Chondrocyte (in vitro differentiated cells): ENCODE measurements around the gene ACSS1. TPM values are rescaled to one million over a fixed set of nuclear protein-coding genes. Genes with fewer than 3 reads are reported as not detected.

Experiments used
- DNase-seq: peaks from one replicate; pipeline ENCODE4 v3.0.0; 2021; ENCODE audit warnings: mixed read lengths, low spot score
- H3K27ac Mint-ChIP-seq: one replicate; pipeline ENCODE4 v1.8.0; 2021; ENCODE audit warnings: mild to moderate bottlenecking, moderate library complexity, mixed read lengths; ENCODE audit not compliant: unreplicated experiment
- H3K27me3 Mint-ChIP-seq: 2 replicates; pipeline ENCODE4 v1.8.0; 2021; ENCODE audit warnings: low read depth, mixed read lengths
- H3K36me3 Mint-ChIP-seq: 2 replicates; pipeline ENCODE4 v1.8.0; 2021; ENCODE audit warnings: low read depth, mixed read lengths
- H3K4me1 Mint-ChIP-seq: 2 replicates; pipeline ENCODE4 v1.8.0; 2021; ENCODE audit warnings: low read depth, mild to moderate bottlenecking, mixed read lengths
- H3K4me3 Mint-ChIP-seq: one replicate; pipeline ENCODE4 v1.8.0; 2021; ENCODE audit warnings: mild to moderate bottlenecking, moderate library complexity, mixed read lengths; ENCODE audit not compliant: unreplicated experiment
- H3K9me3 Mint-ChIP-seq: 2 replicates; pipeline ENCODE4 v1.8.0; 2021; ENCODE audit warnings: low read depth, mixed read lengths
- CTCF ChIP-seq: fragments of 200-600 bp; sonication (generic); IDR thresholded peaks from 2 replicates; pipeline ENCODE4 v1.5.0; 2021; ENCODE audit warnings: antibody characterized with exemption, mild to moderate bottlenecking, moderate library complexity
- total RNA-seq: library from RNA; stranded (reverse); gene quantifications from 3 replicates; pipeline ENCODE4 v1.2.1, GENCODE V29; 2021

ACSS1 gene
- total RNA-seq, 1 donor from 2014 or later, result 5.5 TPM

DNA sequence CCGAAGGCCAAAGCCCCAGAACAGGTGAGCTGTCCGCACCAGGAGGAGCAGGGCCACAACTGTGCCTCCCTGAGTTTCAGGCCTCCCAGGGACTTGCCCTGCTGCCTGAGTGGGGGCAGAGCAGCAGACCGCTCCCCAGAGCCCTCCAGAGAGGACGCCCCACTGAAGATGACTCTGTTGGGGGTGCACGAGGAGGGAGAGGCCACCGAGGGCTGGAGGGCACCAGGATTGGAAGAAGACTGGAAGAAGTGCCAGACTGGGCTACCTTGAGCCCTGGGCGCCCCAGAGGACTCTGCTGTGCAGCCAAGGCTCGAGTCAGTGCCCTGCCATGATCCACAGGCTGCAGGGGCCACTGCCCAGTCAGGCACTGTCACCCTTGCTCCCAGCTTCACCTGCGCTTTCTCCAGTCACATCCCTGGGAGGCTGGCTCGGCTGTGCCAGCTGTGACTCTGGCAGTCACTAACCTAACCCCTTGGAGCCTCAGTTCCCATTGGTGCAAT is 97.6 kb downstream of the ACSS1 start:
- TF ChIP-seq CTCF, result no peak
- H3K27me3 Mint-ChIP-seq, result no peaks in the 10 kb centered on the region

DNA sequence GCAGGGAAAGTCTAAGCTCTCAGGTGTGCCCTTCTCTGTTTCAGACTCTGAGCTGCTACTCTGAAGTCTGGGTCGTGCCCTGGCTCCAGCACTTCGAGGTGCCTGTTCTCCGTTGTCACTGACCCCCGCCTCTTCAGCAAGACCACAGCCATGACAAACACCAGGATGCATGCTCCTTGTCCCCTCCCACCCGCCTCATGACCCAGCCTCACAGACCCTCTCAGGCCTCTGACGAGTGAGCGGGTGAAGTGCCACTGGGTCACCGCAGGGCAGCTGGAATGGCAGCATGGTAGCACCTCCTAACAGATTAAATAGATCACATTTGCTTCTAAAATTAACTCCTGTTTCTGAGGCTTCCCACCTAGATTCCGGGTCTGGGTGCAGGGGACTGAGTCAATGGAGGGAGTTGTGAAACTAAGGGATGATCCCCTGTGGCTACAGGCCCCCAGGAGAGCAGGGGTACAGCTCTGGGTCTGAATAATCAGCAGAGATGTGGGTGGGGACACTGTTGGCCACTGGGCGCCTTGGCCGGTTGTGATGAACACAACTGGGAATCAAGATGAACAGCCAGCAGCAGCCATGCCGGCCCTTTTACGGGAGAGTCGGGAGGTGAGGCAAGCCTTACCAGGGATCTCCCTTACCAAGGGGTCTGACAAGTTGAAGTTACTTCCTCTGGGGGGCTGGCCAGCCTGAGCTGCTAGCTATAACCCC is 98.2 kb downstream of the ACSS1 start:
- H3K36me3 Mint-ChIP-seq, result peaks cover 24% of the 10 kb centered on the region
- TF ChIP-seq CTCF, result no peak
- no peaks in the 10 kb centered on the region for H3K4me1 Mint-ChIP-seq
- no peaks in the 10 kb centered on the region for H3K27me3 Mint-ChIP-seq
- DNase-seq, result peak; percentile 56
- H3K27ac Mint-ChIP-seq, result no peak overlapping the region
- no peak overlapping the region for H3K4me3 Mint-ChIP-seq
- H3K9me3 Mint-ChIP-seq, result no peaks in the 10 kb centered on the region

More for the DNA sequence above, 97.6 kb downstream of the ACSS1 start:
- peak; percentile 72 for DNase-seq
- H3K4me1 Mint-ChIP-seq, result no peaks in the 10 kb centered on the region
- H3K9me3 Mint-ChIP-seq, result no peaks in the 10 kb centered on the region
- no peak overlapping the region for H3K27ac Mint-ChIP-seq
- H3K36me3 Mint-ChIP-seq, result peaks cover 27% of the 10 kb centered on the region
- no peak overlapping the region for H3K4me3 Mint-ChIP-seq

DNA sequence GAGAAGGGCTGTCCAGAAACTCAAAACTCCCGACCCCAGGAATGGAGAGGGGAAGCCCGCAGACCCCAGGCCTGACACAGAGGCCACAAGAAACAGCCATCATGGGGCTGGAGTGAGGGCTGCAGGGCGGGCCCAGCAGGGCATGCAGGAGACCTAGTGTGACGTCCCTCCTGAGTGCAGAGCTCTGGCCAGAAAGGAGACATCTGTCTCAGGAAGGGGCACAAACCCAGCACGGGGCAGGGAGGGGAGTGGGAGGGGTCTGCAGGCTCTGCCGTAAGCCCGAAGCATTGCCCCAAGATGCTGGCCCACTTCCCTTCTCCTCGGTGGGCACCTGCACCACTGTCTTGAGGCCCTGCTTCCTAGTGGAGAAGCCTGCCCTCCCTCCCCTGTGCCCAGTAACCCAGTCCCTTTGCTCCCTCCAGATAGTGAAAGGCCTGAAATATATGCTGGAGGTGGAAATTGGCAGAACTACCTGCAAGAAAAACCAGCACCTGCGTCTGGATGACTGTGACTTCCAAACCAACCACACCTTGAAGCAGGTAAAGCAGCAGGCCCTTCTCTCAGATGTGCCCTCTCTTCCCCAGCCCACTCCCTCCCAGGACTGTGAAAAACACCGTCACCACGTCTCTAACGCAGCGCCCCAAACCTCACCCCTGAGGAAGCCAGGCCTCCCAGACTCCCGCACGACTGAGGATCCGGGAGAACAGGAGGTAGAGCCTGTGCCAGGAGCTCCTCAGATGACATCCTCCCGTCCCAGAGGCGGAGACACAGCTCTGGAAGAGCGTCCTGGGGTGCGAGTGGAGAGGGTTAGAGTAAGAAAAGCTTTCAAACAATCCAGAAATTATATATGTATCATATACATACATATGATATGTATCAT is 99.2 kb downstream of the ACSS1 start:
- no peaks in the 10 kb centered on the region for H3K27me3 Mint-ChIP-seq
- no peaks in the 10 kb centered on the region for H3K4me1 Mint-ChIP-seq
- no peak overlapping the region for H3K27ac Mint-ChIP-seq
- peaks cover 18% of the 10 kb centered on the region for H3K36me3 Mint-ChIP-seq
- peak; percentile 67 for DNase-seq
- no peak overlapping the region for H3K4me3 Mint-ChIP-seq
- no peak for TF ChIP-seq CTCF
- H3K9me3 Mint-ChIP-seq, result no peaks in the 10 kb centered on the region

- peak; percentile 67 for DNase-seq
- no peaks in the 10 kb centered on the region for H3K4me1 Mint-ChIP-seq
- TF ChIP-seq CTCF, result no peak
- H3K27ac Mint-ChIP-seq, result no peak overlapping the region
- no peaks in the 10 kb centered on the region for H3K27me3 Mint-ChIP-seq
- H3K9me3 Mint-ChIP-seq, result no peaks in the 10 kb centered on the region
- H3K36me3 Mint-ChIP-seq, result peaks cover 9% of the 10 kb centered on the region
- H3K4me3 Mint-ChIP-seq, result no peak overlapping the region
These were observed 100.5 kb downstream of the ACSS1 start for GRCh38 chr20:24957326-24958016.

Other genes with a start within 250 kb of the ACSS1 start
- gene CST7, start 108.9 kb downstream of the ACSS1 start, total RNA-seq, result not detected in 3 replicates
- 77.7 to 82.2 TPM (median 79.9 TPM) in 3 replicates for gene APMAP, start 65.4 kb downstream of the ACSS1 start, total RNA-seq
- not detected in 3 replicates for gene VSX1, start 24.0 kb upstream of the ACSS1 start, total RNA-seq
- 42.2 to 53.5 TPM (median 50.3 TPM) in 3 replicates for gene ENTPD6, start 137.6 kb upstream of the ACSS1 start, total RNA-seq
- gene PYGB, start 189.9 kb upstream of the ACSS1 start, total RNA-seq, result 130 to 171 TPM (median 170 TPM) in 3 replicates